Small intestine (tissue), 7 donors: ENCODE results near the gene GYS2. TPM values are rescaled to one million over a fixed set of nuclear protein-coding genes. Genes with fewer than 3 reads are reported as not detected.

Experiments used
- DNase-seq, 2 donors: peaks; one replicate each; pipeline versions ENCODE4 v3.0.0 to v3.0.0-alpha.2; 2013
- FAIRE-seq: peaks from 2 replicates; lab custom pipeline; 2012; peaks lifted over from hg19 to GRCh38; lab: Jason Lieb, UNC
- H3K27ac ChIP-seq, 3 donors: one replicate each; pipeline ENCODE4 v1.5.1; 2013; ENCODE audit warnings: low read length in 2 of 3, mild to moderate bottlenecking in 2 of 3, control low read depth in 1 of 3, inconsistent platforms in 1 of 3, low read depth in 1 of 3, moderate library complexity in 1 of 3
- H3K27me3 ChIP-seq, 3 donors: one replicate each; pipeline ENCODE4 v1.6.1; 2013; ENCODE audit warnings: low read length in 3 of 3, inconsistent platforms in 1 of 3; ENCODE audit not compliant: control insufficient read depth in 3 of 3, insufficient read depth in 3 of 3
- H3K36me3 ChIP-seq, 3 donors: one replicate each; pipeline ENCODE4 v1.6.1; 2013; ENCODE audit warnings: low read length in 3 of 3, inconsistent platforms in 1 of 3, low read depth in 1 of 3, mild to moderate bottlenecking in 1 of 3, moderate library complexity in 1 of 3; ENCODE audit not compliant: control insufficient read depth in 3 of 3, insufficient read depth in 2 of 3
- H3K4me1 ChIP-seq, 3 donors: one replicate each; pipeline ENCODE4 v1.6.1; 2013; ENCODE audit warnings: low read length in 2 of 3, inconsistent platforms in 1 of 3, low read depth in 1 of 3, mild to moderate bottlenecking in 1 of 3, moderate library complexity in 1 of 3; ENCODE audit not compliant: control insufficient read depth in 3 of 3, insufficient read depth in 2 of 3
- H3K4me3 ChIP-seq, 3 donors: one replicate each; pipeline ENCODE4 v1.5.1; 2013; ENCODE audit warnings: low read length in 3 of 3, control low read depth in 1 of 3, inconsistent platforms in 1 of 3, low read depth in 1 of 3, mild to moderate bottlenecking in 1 of 3, moderate library complexity in 1 of 3
- H3K9me3 ChIP-seq, 2 donors: one replicate each; pipeline ENCODE4 v1.6.1; 2013; ENCODE audit warnings: low read depth in 1 of 2, low read length in 1 of 2; ENCODE audit not compliant: control insufficient read depth in 2 of 2, insufficient read depth in 1 of 2
- WGBS, 3 donors: extraction: QIAGEN DNeasy Blood & Tissue Kit; methylation state at CpG; one replicate each; pipeline ENCODE4 v1.1.7; 2013; 5-methylcytosine and 5-hydroxymethylcytosine counted together
- polyA plus RNA-seq, 4 donors: library from polyadenylated mRNA; stranded (reverse) in 3 of 4; unstranded in 1 of 4; fragments of 200-250 nt in 3 of 4; fragments of 120-200 nt in 1 of 4; gene quantifications; one replicate each; pipeline versions ENCODE4 v1.2.1 to v1.2.3, GENCODE V29; 2013
- donor health status: healthy with polysubstance abuse.
- donor health status: control.
- donor health status: control.
- donor health status: Bipolar disorder and iron deficiency.
- donor health status: healthy.

The GYS2 gene
- polyA plus RNA-seq, 4 donors, result 0.01 to 0.03 TPM; not detected in 2

GRCh38 chr12:21643758-21644157 lies 39.1 kb upstream of the GYS2 start:
- H3K36me3 ChIP-seq, result peaks cover 0 to 11% (median 2%) of the 10 kb centered on the region in 3 donors
- no peaks in the 10 kb centered on the region for H3K27me3 ChIP-seq
- no peak for FAIRE-seq
- no peak overlapping the region for H3K4me3 ChIP-seq
- H3K9me3 ChIP-seq, result no peaks in the 10 kb centered on the region
- peaks cover 0 to 6% (median 0%) of the 10 kb centered on the region in 3 donors for H3K4me1 ChIP-seq
- DNase-seq, result no peak
- WGBS, 3 donors, result 80 to 87% (median 83%) methylated on average over 3 of the region's 3 CpGs
- no peak overlapping the region for H3K27ac ChIP-seq

- Histone ChIP-seq H3K27ac (no peak overlapping the region), H3K36me3 (peaks cover 0 to 8% (median 2%) of the 10 kb centered on the region in 3 donors), H3K27me3 (no peaks in the 10 kb centered on the region), H3K9me3 (no peaks in the 10 kb centered on the region), H3K4me3 (no peak overlapping the region), H3K4me1 (peaks cover 0 to 6% (median 0%) of the 10 kb centered on the region in 3 donors)
- peak in 1 of 2 donors; percentile 19 for DNase-seq
- no peak for FAIRE-seq
- WGBS, 3 donors, result 38 to 70% (median 66%) methylated on average over 1 of the region's 1 CpG
These were observed 38.2 kb upstream of the GYS2 start for GRCh38 chr12:21642707-21643389.

- H3K36me3 ChIP-seq, result peaks cover 3 to 15% (median 3%) of the 10 kb centered on the region in 3 donors
- no peaks in the 10 kb centered on the region for H3K9me3 ChIP-seq
- no peak for FAIRE-seq
- WGBS, 3 donors, result 15 to 47% (median 36%) methylated on average over 1 of the region's 1 CpG
- DNase-seq, result peak; percentile 47 to 63
- H3K4me1 ChIP-seq, result peaks cover 0 to 2% (median 0%) of the 10 kb centered on the region in 3 donors
- H3K27ac ChIP-seq, result no peak overlapping the region
- H3K27me3 ChIP-seq, result no peaks in the 10 kb centered on the region
- no peak overlapping the region for H3K4me3 ChIP-seq
These were observed 33.6 kb upstream of the GYS2 start for GRCh38 chr12:21638054-21638891.

GRCh38 chr12:21634245-21634644 lies 29.6 kb upstream of the GYS2 start:
- Histone ChIP-seq H3K27me3 (no peaks in the 10 kb centered on the region), H3K9me3 (no peaks in the 10 kb centered on the region), H3K4me1 (peaks cover 0 to 2% (median 0%) of the 10 kb centered on the region in 3 donors), H3K27ac (no peak overlapping the region), H3K4me3 (no peak overlapping the region), H3K36me3 (peaks cover 3 to 11% (median 3%) of the 10 kb centered on the region in 3 donors)
- DNase-seq (no peak), FAIRE-seq (no peak)
- WGBS, 3 donors, result 94 to 99% (median 97%) methylated on average over 3 of the region's 3 CpGs

- Histone ChIP-seq H3K9me3 (peaks cover 0 to 2% of the 10 kb centered on the region in 2 donors), H3K27ac (no peak overlapping the region), H3K36me3 (peaks cover 3 to 11% (median 3%) of the 10 kb centered on the region in 3 donors), H3K4me1 (no peaks in the 10 kb centered on the region), H3K4me3 (no peak overlapping the region), H3K27me3 (no peaks in the 10 kb centered on the region)
- WGBS, 3 donors, result 39 to 48% (median 41%) methylated on average over 2 of the region's 2 CpGs
- FAIRE-seq, result no peak
- no peak for DNase-seq
These were observed 26.7 kb upstream of the GYS2 start for GRCh38 chr12:21631367-21631766.

GRCh38 chr12:21627924-21628323 lies 23.3 kb upstream of the GYS2 start:
- H3K27ac ChIP-seq, result no peak overlapping the region
- 27 to 67% (median 45%) methylated on average over 2 of the region's 2 CpGs for WGBS, 3 donors
- no peaks in the 10 kb centered on the region for H3K36me3 ChIP-seq
- H3K4me1 ChIP-seq, result no peaks in the 10 kb centered on the region
- no peak overlapping the region for H3K4me3 ChIP-seq
- peaks cover 0 to 2% of the 10 kb centered on the region in 2 donors for H3K9me3 ChIP-seq
- H3K27me3 ChIP-seq, result no peaks in the 10 kb centered on the region
- DNase-seq, result peak in 1 of 2 donors; percentile 15
- no peak for FAIRE-seq

- H3K27me3 ChIP-seq, result no peaks in the 10 kb centered on the region
- DNase-seq, result no peak
- no peaks in the 10 kb centered on the region for H3K4me1 ChIP-seq
- H3K27ac ChIP-seq, result no peak overlapping the region
- no peak for FAIRE-seq
- no peaks in the 10 kb centered on the region for H3K36me3 ChIP-seq
- no peaks in the 10 kb centered on the region for H3K9me3 ChIP-seq
- no peak overlapping the region for H3K4me3 ChIP-seq
These were observed 13.9 kb upstream of the GYS2 start for GRCh38 chr12:21618566-21618965.

- Histone ChIP-seq H3K4me3 (no peak overlapping the region), H3K4me1 (no peaks in the 10 kb centered on the region), H3K9me3 (no peaks in the 10 kb centered on the region), H3K27me3 (no peaks in the 10 kb centered on the region), H3K27ac (no peak overlapping the region), H3K36me3 (no peaks in the 10 kb centered on the region)
- no peak for DNase-seq
- no peak for FAIRE-seq
- 82 to 90% (median 82%) methylated on average over 3 of the region's 3 CpGs for WGBS, 3 donors
These were observed 12.4 kb upstream of the GYS2 start for GRCh38 chr12:21617030-21617429.
